HG02798 (cell line): Measurements from ENCODE around the gene MICAL2.

Experiments
- ATAC-seq: cut with Tn5 transposase; IDR thresholded peaks from one replicate; pipeline ENCODE4 v1.9.1; 2021; ENCODE audit warnings: mild to moderate bottlenecking; ENCODE audit not compliant: unreplicated experiment, poor library complexity

MICAL2 gene

GRCh38 chr11:12290477-12290922 is 180.1 kb downstream of the MICAL2 start:
- no peak for ATAC-seq

- no peak for ATAC-seq
Measured at GRCh38 chr11:12291313-12291712, 180.9 kb downstream of the MICAL2 start.

GRCh38 chr11:12291766-12292165 is 181.4 kb downstream of the MICAL2 start:
- ATAC-seq = no peak

- ATAC-seq = no peak
Measured at GRCh38 chr11:12292766-12293165, 182.4 kb downstream of the MICAL2 start.

- ATAC-seq = no peak
Measured at GRCh38 chr11:12293486-12293885, 183.1 kb downstream of the MICAL2 start.

- ATAC-seq = no peak
Measured at GRCh38 chr11:12294613-12295012, 184.2 kb downstream of the MICAL2 start.

GRCh38 chr11:12295943-12296342 is 185.6 kb downstream of the MICAL2 start:
- no peak for ATAC-seq

GRCh38 chr11:12298610-12299009 is 188.2 kb downstream of the MICAL2 start:
- ATAC-seq = no peak

GRCh38 chr11:12301379-12301778 is 191.0 kb downstream of the MICAL2 start:
- no peak for ATAC-seq

GRCh38 chr11:12303421-12304149 is 193.2 kb downstream of the MICAL2 start:
- no peak for ATAC-seq

GRCh38 chr11:12306830-12307229 is 196.4 kb downstream of the MICAL2 start:
- no peak for ATAC-seq

- no peak for ATAC-seq
Measured at GRCh38 chr11:12312132-12312531, 201.7 kb downstream of the MICAL2 start.
